CD4-positive, alpha-beta T cell treated with Interleukin-6 at 100 ng/mL for 8 hours (primary cell): ENCODE measurements around the gene LIPA.
"Not testable (repeated sequence)": the region's sequence is repeated elsewhere in the genome, so short reads cannot be mapped to it uniquely, and the experiment has no call there.

ENCODE experiments used
- DNase-seq: peaks from one replicate; pipeline ENCODE4 v3.0.0-alpha.2; 2020; ENCODE audit warnings: mixed read lengths, low spot score

LIPA gene

DNA sequence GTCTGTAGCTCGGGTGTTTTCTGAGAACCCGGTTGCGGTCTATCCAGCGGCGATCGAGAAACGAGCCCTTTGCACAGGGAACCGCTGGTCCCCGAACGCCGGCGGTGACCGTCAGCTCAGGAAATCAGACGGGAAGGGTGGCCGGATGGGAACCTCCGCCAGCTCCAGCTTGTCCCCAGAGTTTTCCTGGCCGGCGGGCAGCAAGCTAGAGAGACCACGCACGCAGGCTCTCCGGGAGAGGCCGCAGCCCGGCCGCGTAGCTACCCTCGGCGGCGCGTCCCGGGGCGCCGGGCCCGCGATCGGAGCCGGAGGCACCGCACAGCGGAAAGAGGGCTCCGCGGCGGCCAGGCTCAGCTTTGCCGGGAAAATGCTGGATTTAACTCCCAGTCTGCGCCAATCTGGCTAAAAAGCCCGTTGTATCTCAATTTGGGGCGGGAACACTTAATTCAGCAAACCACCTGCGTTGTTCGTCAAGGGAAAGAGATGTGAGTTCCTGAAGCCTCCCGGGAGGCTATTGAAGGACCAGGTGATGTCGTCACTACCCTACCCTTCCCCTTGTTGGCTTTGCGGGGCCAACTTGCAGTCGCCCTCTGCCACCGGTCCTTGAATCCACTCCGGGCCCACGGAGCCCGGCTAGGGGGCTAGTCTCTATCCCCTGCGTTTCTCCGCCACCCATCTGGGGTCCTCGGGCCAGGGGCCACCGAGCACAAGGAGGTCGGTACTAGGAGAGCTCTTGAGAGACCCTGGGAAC lies 43.6 kb downstream of the LIPA start:
- no peak for DNase-seq

- peak; percentile 17 for DNase-seq
Observed at GRCh38 chr10:89207181-89207800, 44.3 kb downstream of the LIPA start, which contains the start of gene CH25H. Gene CH25H, minus strand, starts transcription at chr10:89207317. Its CDS starts 25 bp downstream, at chr10:89207292.

DNA sequence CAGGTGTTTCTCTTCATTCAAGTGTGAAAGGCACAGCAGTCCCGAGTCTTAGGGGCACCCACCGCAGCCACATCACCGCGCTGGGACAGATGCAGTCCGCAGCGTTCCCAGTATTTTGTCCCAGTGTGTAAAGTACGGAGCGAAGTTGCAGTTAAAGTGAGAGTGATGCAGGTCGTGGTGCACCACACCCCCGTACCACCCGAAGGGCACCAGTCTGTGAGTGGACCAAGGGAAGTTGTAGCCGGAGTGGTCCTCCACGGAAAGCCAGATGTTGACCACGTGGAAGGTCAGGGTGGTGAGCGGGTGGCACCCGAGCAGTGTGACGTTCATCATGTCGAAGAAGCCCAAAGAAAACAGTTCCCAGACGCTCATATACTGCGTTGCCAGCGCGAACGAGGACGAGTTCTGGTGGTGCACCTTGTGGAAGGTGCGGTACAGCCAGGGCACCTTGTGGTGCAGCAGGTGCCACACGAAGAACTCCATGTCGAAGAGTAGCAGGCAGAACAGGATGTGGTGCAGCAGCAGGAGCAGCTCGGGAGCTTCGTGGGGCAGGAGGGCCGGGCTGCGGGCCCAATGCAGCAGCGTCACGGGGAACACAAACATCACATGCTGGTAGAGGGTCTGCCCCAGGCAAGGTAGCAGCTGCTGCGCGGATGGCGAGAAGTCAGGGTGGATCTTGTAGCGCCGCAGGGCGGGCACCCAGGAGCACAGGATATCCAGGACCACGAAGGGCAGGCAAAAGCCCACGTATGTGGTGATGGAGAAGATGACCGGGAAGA lies 45.0 kb downstream of the LIPA start:
- DNase-seq: peak; percentile 49

- no peak for DNase-seq
Observed at GRCh38 chr10:89204621-89205185, 46.9 kb downstream of the LIPA start.

- DNase-seq: no peak
Observed at GRCh38 chr10:89203237-89203636, 48.3 kb downstream of the LIPA start.

DNA sequence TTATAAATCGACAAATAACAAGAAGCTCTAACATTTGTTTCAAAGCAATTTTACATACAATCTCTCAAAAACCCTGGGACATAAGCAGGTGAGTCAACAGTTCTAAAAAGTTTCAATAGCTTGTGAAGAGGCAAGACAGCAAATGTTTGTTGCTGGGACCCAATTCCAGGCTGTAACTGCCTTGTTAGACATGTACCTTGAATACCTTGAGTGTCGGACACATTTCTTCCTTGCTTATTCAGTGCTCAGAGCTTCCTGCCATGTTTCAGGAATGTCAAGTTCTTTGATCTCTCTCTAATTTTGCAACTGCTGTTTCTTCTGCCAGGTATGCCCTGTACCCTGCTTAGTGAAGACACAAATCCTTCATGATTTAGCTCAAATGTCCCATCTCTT lies 49.5 kb downstream of the LIPA start:
- DNase-seq: no peak

- DNase-seq: no peak
Observed at GRCh38 chr10:89201345-89202032, 50.1 kb downstream of the LIPA start.

GRCh38 chr10:89197473-89197872 lies 54.1 kb downstream of the LIPA start:
- no peak for DNase-seq

DNA sequence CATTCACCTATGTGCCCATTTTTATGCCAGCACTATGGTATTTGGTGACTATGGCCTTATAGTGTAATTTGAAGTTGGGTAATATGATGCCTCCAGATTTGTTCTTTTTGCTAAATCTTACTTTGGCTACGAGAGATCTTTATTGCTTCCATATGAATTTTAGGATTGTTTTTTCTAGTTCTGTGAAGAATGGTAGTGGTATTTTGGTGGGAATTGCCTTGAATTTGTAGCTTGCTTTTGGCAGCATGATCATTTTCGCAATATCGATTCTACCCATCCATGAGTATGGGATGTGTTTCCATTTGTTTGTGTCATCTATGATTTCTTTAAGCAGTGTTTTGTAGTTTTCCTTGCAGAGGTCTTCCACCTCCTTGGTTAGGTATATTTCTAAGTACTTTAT lies 60.3 kb downstream of the LIPA start:
- DNase-seq: not testable (repeated sequence)

GRCh38 chr10:89189211-89189734 lies 62.3 kb downstream of the LIPA start:
- no peak for DNase-seq

DNA sequence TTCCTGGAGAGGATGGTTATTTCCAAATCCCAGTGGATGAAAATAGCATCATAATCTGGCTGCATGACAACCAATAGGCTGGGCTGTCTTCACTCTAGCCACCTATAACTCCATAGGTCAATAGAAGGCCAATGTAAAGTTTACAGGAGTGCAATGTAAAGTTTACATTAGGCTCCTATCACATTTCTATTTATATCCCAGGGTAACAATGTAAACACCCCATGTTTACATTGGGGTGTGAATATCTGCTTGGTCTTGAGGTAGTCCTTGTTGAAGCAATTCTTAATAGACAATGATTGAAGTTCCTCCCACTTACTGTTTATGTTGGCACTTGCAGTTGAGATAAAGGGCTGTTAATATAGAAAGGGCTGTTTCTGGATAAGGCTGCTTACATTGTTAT lies 65.9 kb downstream of the LIPA start:
- DNase-seq: no peak

DNA sequence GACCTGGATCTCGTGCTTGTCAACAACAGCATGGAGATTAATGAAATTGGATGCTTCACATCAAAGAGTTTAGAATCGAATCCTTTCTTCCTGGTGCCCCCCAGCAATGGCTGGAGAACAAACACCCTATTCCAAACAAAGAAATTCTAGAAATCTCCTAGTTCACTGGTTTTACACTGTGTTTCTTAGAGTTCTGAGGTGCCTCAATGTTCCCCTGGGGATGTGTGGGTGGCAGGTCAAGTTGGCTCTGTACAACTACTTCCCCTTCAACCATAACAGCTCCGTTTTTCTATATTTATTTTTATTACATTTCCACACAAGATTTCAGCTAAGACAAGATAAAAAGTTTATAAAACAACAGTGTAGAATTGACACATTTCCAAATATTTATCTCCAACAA lies 66.9 kb downstream of the LIPA start:
- DNase-seq: no peak

DNA sequence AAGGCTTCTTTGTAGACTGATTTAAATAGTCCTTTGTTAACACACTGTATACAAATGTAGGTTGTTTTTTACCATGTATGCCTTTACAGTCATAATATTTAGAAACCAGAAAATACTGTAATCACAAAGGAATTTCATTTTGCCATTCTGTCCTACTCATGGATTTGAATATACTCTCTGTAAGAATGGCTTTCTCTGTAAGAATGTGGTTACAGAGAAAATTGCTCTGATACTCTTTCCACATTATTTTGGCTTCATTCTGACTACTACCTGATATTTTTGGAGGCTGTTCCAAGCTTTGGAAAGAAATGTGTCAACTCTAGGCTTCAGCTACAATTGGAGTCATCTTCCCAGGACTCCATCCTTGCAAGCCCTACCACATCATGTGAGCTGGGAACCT lies 68.0 kb downstream of the LIPA start:
- DNase-seq: no peak

- no peak for DNase-seq
Observed at GRCh38 chr10:89182894-89183293, 68.7 kb downstream of the LIPA start.

DNA sequence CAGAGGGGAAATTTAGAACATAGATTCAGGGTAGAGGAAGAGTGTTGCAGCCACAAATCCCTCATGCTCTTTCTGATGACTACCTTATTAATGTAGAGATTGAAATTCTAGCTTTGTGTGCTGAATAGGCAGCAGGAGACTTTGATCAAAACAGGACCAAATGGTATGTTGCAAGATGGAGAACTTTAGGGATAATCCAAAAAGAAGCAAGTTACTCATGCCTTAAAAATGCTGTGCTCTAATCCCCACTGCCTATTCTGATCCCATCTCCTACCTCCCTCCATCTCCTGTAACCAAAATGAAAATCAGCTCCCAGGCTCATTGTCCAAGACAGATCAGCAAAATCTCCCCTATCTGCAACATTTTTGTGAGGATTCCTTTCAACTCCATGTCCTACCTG lies 75.8 kb downstream of the LIPA start:
- no peak for DNase-seq

GRCh38 chr10:89173075-89173474 lies 78.5 kb downstream of the LIPA start:
- no peak for DNase-seq

DNA sequence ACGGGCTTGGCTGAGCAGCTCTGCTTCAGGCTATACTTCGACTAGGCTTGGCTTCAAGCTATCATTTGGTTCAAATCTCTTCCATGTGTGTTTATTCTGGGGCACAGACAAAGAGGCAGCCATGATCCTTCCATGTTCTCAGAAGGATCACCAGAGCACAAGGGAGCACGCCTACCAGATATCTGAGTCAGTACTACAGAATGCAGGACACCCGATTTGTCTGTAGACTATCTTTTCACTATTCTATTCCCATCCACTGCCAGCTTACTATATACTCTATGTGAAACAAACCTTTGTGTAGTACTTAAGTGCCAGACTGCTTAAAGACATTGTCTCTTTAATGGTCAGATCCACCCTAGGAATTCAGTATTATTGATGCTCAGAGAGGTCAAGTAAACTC lies 79.6 kb downstream of the LIPA start:
- DNase-seq: no peak

DNA sequence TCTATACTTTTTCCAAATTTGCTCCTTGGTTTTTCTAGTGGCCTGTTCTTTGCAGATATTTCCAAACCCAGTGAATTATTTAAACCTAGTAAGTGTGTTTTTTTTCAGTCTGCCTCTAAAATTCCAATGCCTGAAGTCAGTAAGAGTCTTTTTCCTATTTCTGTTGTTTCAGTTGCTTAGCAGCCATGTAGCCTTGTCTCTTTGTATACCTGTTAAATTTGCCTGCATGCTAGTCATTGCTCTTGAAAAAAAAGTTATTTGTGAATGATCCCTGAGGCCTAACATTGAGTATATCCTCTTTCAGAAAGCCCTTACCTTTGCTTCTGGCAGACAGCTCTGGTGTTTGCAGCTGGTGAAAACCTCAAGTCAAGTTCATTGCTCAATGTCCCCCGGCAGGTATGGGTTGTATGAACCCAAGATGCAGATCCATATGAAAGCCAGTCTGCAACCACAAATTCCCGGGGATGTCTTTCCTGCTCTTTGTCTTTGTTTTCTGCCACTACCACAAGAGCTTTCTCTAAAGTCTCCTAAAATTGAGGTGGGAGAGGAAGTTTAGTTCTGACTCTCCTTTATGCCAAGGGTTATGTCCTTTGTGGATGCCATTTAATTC lies 80.2 kb downstream of the LIPA start:
- no peak for DNase-seq

DNA sequence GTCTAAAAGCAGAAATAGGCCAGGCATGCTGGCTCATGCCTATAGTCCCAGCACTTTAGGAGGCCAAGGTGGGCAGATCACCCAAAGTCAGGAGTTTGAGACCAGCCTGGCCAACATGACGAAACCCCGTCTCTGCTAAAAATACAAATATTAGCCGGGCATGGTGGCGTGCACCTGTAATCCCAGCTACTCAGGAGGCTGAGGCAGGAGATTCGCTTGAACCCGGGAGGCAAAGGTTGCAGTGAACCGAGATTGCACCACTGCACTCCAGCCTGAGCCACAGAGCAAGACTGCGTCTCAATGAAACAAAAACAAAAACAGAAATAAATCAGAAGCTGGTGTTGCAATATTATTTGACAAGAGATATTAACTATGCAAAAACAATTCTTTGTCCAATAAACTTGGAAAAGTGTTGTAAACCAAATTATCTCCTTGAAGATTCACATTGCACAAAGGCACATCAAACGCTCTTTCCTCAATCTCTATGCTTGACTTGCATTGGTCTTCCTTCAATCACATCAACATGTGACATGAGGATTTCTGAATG lies 83.1 kb downstream of the LIPA start:
- not testable (repeated sequence) for DNase-seq

DNA sequence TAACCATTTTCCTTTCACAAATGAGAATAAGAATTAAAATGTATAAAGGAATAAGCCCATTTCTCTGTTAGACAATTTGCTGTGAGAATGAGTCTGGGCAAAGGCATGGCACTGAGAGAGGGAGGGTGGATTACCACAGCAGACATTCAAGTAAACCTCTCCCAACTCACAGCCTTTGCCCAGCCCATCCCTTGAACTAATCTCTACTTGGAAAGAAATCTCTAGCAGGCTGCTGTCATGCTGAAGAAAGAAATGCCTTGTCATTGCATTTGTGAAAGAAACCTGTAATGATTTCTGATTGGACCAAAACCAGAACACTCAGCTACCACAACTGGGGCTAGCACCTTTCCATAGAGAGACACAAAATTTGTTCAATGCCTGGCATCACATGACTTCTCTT lies 83.7 kb downstream of the LIPA start:
- DNase-seq: no peak

DNA sequence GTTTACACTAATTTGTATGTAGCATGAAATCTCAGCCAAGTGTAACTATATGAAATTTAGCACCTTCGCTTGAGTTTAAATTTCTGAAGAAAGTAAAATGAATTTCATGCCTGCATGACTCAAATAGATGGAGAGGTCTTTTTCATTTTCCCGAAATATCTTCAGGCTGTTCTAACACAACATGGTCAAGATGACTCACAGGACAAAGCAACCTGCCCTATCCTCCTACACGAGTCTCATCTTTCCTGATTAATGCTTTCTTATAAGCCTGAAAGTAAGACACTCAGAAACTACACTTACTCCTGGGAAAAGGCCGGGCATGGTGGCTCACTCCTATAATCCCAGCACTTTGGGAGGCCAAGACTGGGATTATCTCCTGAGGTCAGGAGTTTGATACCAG lies 85.7 kb downstream of the LIPA start:
- DNase-seq: no peak
